Prostate gland (tissue), 2 donors: ENCODE data around the gene ANGPTL4.

ENCODE experiments used
- POLR2A ChIP-seq: fragments of 450-650 bp; IDR thresholded peaks from one replicate; pipeline ENCODE4 v1.6.1; 2016; ENCODE audit warnings: antibody characterized with exemption, mild to moderate bottlenecking
- POLR2AphosphoS5 ChIP-seq: sonication (generic); formaldehyde crosslinking; IDR thresholded peaks from one replicate; pipeline ENCODE4 v1.6.1; 2017; ENCODE audit warnings: antibody characterized with exemption
- TF ChIP-seq, protein P1 (sequence below), 4 experiments: fragments of 200-600 bp in 2 of 4; fragments of 450-650 bp in 2 of 4; sonication (generic) in 2 of 4; IDR thresholded peaks; 1 replicate in 3 of 4; 2 replicates in 1 of 4; pipeline ENCODE4 v1.5.1; 2016 to 2019; ENCODE audit warnings: antibody characterized with exemption in 4 of 4, mild to moderate bottlenecking in 2 of 4, moderate library complexity in 2 of 4

DNA sequence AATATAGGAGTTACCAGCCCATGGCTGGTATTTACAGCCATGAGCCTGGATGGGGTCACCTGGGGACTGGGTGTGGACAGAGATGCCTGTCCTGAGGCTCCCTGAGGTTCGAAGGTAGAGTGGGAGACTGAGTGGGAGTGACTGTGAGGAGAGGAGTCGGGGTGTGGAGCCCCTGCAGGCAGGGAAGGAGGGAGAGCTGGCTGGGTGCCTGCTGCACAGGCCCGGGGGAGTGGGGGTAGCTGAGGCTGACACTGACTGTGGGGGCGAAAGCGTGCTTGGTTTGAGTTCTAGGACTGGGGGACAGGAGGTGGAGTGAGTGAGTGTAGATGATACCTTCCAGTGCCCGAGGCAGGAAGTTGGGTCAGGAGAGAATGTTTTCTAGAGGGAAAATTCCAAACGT lies 33.3 kb downstream of the ANGPTL4 start:
- TF ChIP-seq POLR2AphosphoS5 (no peak), POLR2A (no peak)
- TF ChIP-seq, protein P1, sequence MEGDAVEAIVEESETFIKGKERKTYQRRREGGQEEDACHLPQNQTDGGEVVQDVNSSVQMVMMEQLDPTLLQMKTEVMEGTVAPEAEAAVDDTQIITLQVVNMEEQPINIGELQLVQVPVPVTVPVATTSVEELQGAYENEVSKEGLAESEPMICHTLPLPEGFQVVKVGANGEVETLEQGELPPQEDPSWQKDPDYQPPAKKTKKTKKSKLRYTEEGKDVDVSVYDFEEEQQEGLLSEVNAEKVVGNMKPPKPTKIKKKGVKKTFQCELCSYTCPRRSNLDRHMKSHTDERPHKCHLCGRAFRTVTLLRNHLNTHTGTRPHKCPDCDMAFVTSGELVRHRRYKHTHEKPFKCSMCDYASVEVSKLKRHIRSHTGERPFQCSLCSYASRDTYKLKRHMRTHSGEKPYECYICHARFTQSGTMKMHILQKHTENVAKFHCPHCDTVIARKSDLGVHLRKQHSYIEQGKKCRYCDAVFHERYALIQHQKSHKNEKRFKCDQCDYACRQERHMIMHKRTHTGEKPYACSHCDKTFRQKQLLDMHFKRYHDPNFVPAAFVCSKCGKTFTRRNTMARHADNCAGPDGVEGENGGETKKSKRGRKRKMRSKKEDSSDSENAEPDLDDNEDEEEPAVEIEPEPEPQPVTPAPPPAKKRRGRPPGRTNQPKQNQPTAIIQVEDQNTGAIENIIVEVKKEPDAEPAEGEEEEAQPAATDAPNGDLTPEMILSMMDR (IDR thresholded peaks at IDR 0.05), result no peak
